GM12878 (cell line): Measurements from ENCODE around the gene ZBTB8OS. TPM values are rescaled to one million over a fixed set of nuclear protein-coding genes. Genes with fewer than 3 reads are reported as not detected.
A peak's percentile ranks its signal among the peaks of the same experiment; 100 is the strongest.
"Not testable (repeated sequence)": the region's sequence is repeated elsewhere in the genome, so short reads cannot be mapped to it uniquely, and the experiment has no call there.

Experiments
- ATAC-seq: fragments of 200-7000 bp; cut with Tn5 transposase; 3 replicates; pipeline ENCODE4 v1.9.1; 2020; ENCODE audit warnings: mild to moderate bottlenecking, moderate library complexity
- BruUV-seq: library from RNA; stranded (reverse); fragments of 400-500 nt; replicated peaks from 2 replicates; lab custom pipeline; 2021; lab: Mats Ljungman, UMichigan
- CTCF ChIA-PET: fragments of 300-600 bp; sonication (Branson Sonifier 250); formaldehyde crosslinking; extraction: SDS; loops from one replicate; lab custom pipeline; 2021; ENCODE audit warnings: inconsistent platforms; lab: Yijun Ruan, JAX
- POLR2A ChIA-PET: fragments of 350-600 bp; formaldehyde crosslinking; extraction: SDS; loops from one replicate; lab custom pipeline; 2021; ENCODE audit warnings: inconsistent platforms; lab: Charles Lee
- RAD21 ChIA-PET: fragments of 300-600 bp; sonication (Branson Sonifier 250); formaldehyde crosslinking; loops from one replicate; lab custom pipeline; 2023; ENCODE audit warnings: antibody characterized with exemption; ENCODE audit not compliant: unreplicated experiment; lab: Charles Lee
- SMC1A ChIA-PET: fragments of 300-600 bp; sonication (Branson Sonifier 250); formaldehyde crosslinking; loops from one replicate; lab custom pipeline; 2023; ENCODE audit not compliant: unreplicated experiment, uncharacterized antibody; lab: Charles Lee
- DNase-seq: peaks from one replicate; pipeline ENCODE4 v3.0.0-alpha.2; 2011; ENCODE audit warnings: low read depth, low spot score
- FAIRE-seq: peaks from 3 replicates; lab custom pipeline; 2011; peaks lifted over from hg19 to GRCh38; lab: Jason Lieb, UNC
- H2AFZ ChIP-seq: 2 replicates; pipeline ENCODE4 v1.6.0; 2011; ENCODE audit warnings: low read depth, low read length, control low read depth; ENCODE audit not compliant: control insufficient read depth
- H3K27ac ChIP-seq: 2 replicates; pipeline ENCODE4 v1.5.1; 2011; ENCODE audit warnings: control low read depth; ENCODE audit not compliant: control insufficient read depth, insufficient read depth
- H3K27me3 ChIP-seq, 2 experiments: replicated peaks in 1 of 2; 2 replicates each; pipeline versions ENCODE4 v1.6.0 to v1.6.1; 2011; ENCODE audit warnings: low read length in 1 of 2; ENCODE audit not compliant: control insufficient read depth in 2 of 2, insufficient read depth in 2 of 2
- H3K36me3 ChIP-seq, 2 experiments: 2 replicates each; pipeline ENCODE4 v1.5.1; 2011; ENCODE audit warnings: low read length in 1 of 2; ENCODE audit not compliant: control insufficient read depth in 2 of 2, insufficient read depth in 2 of 2
- H3K4me1 ChIP-seq: 2 replicates; pipeline ENCODE4 v1.6.1; 2011; ENCODE audit warnings: mild to moderate bottlenecking, low read length, moderate library complexity, mixed read lengths; ENCODE audit not compliant: control insufficient read depth, insufficient read depth
- H3K4me2 ChIP-seq: 2 replicates; pipeline ENCODE4 v1.6.0; 2011; ENCODE audit warnings: control low read depth; ENCODE audit not compliant: control insufficient read depth, insufficient read depth
- H3K4me3 ChIP-seq: fragments of 200-600 bp; sonication (generic); 2 replicates; pipeline ENCODE4 v1.5.1; 2016
- H3K79me2 ChIP-seq: 2 replicates; pipeline ENCODE4 v1.6.0; 2011; ENCODE audit warnings: low read length; ENCODE audit not compliant: control insufficient read depth, insufficient read depth
- H3K9ac ChIP-seq: 2 replicates; pipeline ENCODE4 v1.8.0; 2011; ENCODE audit warnings: low read length, control low read depth, mixed read lengths; ENCODE audit not compliant: control insufficient read depth, insufficient read depth
- H3K9me3 ChIP-seq: replicated peaks from 3 replicates; pipeline ENCODE4 v1.5.1; 2011; ENCODE audit warnings: mild to moderate bottlenecking, low read length; ENCODE audit not compliant: control insufficient read depth, insufficient read depth
- H4K20me1 ChIP-seq: 2 replicates; pipeline ENCODE4 v1.6.0; 2011; ENCODE audit not compliant: control insufficient read depth, insufficient read depth
- GATAD2B ChIP-seq: fragments of 450-650 bp; conservative IDR thresholded peaks from 2 replicates; pipeline ENCODE4 v1.6.1; 2017; ENCODE audit warnings: low read depth, mild to moderate bottlenecking, moderate library complexity
- HCFC1 ChIP-seq: fragments of 150-350 bp; IDR thresholded peaks from 2 replicates; pipeline ENCODE4 v1.6.1; 2014; ENCODE audit warnings: low read length
- NRF1 ChIP-seq: conservative IDR thresholded peaks from 2 replicates; pipeline ENCODE4 v1.6.1; 2011; ENCODE audit warnings: mild to moderate bottlenecking, low read depth, low read length, improper control_type of control experiment
- RFX5 ChIP-seq: IDR thresholded peaks from 2 replicates; pipeline ENCODE4 v1.6.1; 2011; ENCODE audit warnings: low read depth, low read length, improper control_type of control experiment
- ZBED1 ChIP-seq: IDR thresholded peaks from 2 replicates; pipeline ENCODE4 v1.6.1; 2016; ENCODE audit warnings: borderline replicate concordance
- ZNF207 ChIP-seq: fragments of 450-650 bp; IDR thresholded peaks from 2 replicates; pipeline ENCODE4 v1.6.1; 2014; ENCODE audit warnings: antibody characterized with exemption, mild to moderate bottlenecking, borderline replicate concordance
- WGBS: methylation state at CpG from one replicate; pipeline ENCODE4 v1.1.6; 2016; ENCODE audit warnings: low lambda C conversion rate; ENCODE audit not compliant: insufficient replicate concordance, insufficient coverage; ENCODE audit errors: missing lambda C conversion rate; 5-methylcytosine and 5-hydroxymethylcytosine counted together
- in situ Hi-C: fragments of 300-500 bp; cut with MboI; formaldehyde crosslinking; loops from 9 replicates; pipeline ENCODE4 v1.14.3; 2018; ENCODE audit warnings: mixed read lengths
- intact Hi-C: fragments of 100-400 bp; cut with micrococcal nuclease; formaldehyde crosslinking; loops from one replicate; pipeline ENCODE4 v1.14.2; 2022; ENCODE audit not compliant: unreplicated experiment
- polyA plus RNA-seq, 11 experiments: library from polyadenylated mRNA; depleted of rRNA in 4 of 11; unstranded in 6 of 11; stranded (reverse) in 5 of 11; fragments of >200 nt; fragmentation: Nextera tagmentation in 4 of 11; fragmentation: Illumina TruSeq in 1 of 11; extraction: Ambion mirVana in 4 of 11; extraction: Trizol in 1 of 11; gene quantifications; 1 replicate in 1 of 11; 2 replicates in 10 of 11; pipeline versions ENCODE4 v1.2.1 to v1.2.3, GENCODE V29; 2011 to 2016; ENCODE audit warnings: inconsistent platforms in 2 of 11, missing spikeins in 2 of 11, low read depth in 1 of 11
- total RNA-seq, 4 experiments: library from RNA; depleted of rRNA in 3 of 4; stranded (reverse); fragments of >200 nt in 3 of 4; fragmentation: Illumina TruSeq in 1 of 4; extraction: Trizol in 1 of 4; gene quantifications; 2 replicates each; pipeline versions ENCODE4 v1.2.1 to v1.2.3, GENCODE V29; 2013 to 2021

Gene ZBTB8OS
- total and polyA plus RNA-seq, 10 of the 15 experiments (the other 5 are each of a cell fraction or from before 2014, with no cell fraction given): 77.8 to 350 (median 139) TPM

DNA sequence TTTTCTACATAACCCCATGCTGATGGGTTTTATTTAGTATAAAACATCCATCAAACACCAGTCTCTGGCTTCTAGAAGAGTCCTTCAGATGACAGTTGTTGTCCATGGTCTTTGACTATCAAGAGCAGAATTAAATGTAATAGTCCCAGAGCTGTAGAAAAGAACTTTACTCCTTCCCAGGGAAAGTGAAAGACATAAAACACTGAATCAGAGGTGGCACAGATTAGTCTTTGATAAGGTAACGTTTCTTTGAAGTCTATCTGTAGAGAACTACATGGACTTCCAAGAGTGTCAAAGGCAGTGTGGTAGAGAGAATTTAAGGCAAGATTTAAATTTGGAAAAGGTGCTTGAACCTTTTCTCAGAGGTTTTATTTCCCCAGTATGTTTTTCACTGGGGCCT, 30.3 kb upstream of the ZBTB8OS start:
- H3K79me2 ChIP-seq: no peaks in the 10 kb centered on the region
- no peak for ATAC-seq
- whole genome bisulfite sequencing: 44% methylated on average over 1 of the region's 1 CpG
- ChIA-PET POLR2A (no interaction called here), SMC1A (no interaction called here), RAD21 (no interaction called here), CTCF (no interaction called here)
- no peaks in the 10 kb centered on the region for H3K9me3 ChIP-seq
- no peak overlapping the region for H3K27ac ChIP-seq
- peaks cover 6 to 38% of the 10 kb centered on the region in 2 experiments for H3K36me3 ChIP-seq
- no peak overlapping the region for H3K9ac ChIP-seq
- no peaks in the 10 kb centered on the region for H4K20me1 ChIP-seq
- no peaks in the 10 kb centered on the region for H3K4me1 ChIP-seq
- no peak overlapping the region for H3K4me2 ChIP-seq
- intact Hi-C loops (no loop called here), in situ Hi-C loops (no loop called here)
- DNase-seq: no peak
- no peak overlapping the region for H3K4me3 ChIP-seq
- no peak for FAIRE-seq
- TF ChIP-seq RFX5 (no peak), ZNF207 (no peak), HCFC1 (no peak), NRF1 (no peak), ZBED1 (no peak), GATAD2B (no peak)
- BruUV-seq: no TSS peak
- H2AFZ ChIP-seq: no peak overlapping the region
- H3K27me3 ChIP-seq: no peaks in the 10 kb centered on the region

DNA sequence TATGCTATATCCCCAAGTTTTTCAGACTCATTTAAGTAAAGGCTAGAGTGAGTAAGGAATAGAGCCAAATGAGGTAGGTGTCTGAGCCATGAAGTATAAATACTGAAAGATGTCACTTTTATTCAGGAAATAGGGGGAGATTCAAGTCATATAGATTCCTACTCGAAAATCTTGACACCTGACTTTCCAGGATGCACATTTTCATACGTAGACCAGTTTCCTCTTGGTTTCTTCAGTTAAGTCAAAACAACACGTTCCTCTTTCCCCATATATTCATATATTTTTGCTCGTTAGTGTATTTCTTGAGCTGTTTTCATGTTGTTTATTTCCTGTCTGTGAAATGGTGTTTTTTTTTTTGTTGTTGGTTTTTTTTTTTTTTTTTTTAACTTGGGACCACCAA, 29.6 kb upstream of the ZBTB8OS start:
- H3K4me2 ChIP-seq, ATAC-seq, in situ Hi-C loops, H3K27me3 ChIP-seq, H3K9me3 ChIP-seq, DNase-seq, H3K4me3 ChIP-seq, H3K4me1 ChIP-seq, H2AFZ ChIP-seq, H3K9ac ChIP-seq, RAD21 ChIA-PET, H3K79me2 ChIP-seq, H3K27ac ChIP-seq, intact Hi-C loops, H4K20me1 ChIP-seq: not testable (repeated sequence)
- WGBS: 16% methylated on average over 4 of the region's 4 CpGs
- SMC1A ChIA-PET: interaction anchor here (0.7 to 1.3 kb wide), 4 partner anchors 12 to 161 kb away, joined by 3 to 4 read pairs (median 4); no protein-coding TSS in a partner anchor
- BruUV-seq: TSS peak; percentile 42
- POLR2A ChIA-PET: interaction anchor here (0.6 to 1.0 kb wide), 2 partner anchors 63 to 93 kb away, joined by 4 read pairs; no protein-coding TSS in a partner anchor
- FAIRE-seq: peak; percentile 56
- peaks cover 5 to 38% of the 10 kb centered on the region in 2 experiments for H3K36me3 ChIP-seq
- CTCF ChIA-PET: interaction anchor here (0.6 kb wide), 1 partner anchor 93 kb away, joined by 4 read pairs; no protein-coding TSS in a partner anchor
